Measurements from ENCODE around the gene CSNK1D.
"Not testable (repeated sequence)": the region's sequence is repeated elsewhere in the genome, so short reads cannot be mapped to it uniquely, and the experiment has no call there.

Gene CSNK1D

DNA sequence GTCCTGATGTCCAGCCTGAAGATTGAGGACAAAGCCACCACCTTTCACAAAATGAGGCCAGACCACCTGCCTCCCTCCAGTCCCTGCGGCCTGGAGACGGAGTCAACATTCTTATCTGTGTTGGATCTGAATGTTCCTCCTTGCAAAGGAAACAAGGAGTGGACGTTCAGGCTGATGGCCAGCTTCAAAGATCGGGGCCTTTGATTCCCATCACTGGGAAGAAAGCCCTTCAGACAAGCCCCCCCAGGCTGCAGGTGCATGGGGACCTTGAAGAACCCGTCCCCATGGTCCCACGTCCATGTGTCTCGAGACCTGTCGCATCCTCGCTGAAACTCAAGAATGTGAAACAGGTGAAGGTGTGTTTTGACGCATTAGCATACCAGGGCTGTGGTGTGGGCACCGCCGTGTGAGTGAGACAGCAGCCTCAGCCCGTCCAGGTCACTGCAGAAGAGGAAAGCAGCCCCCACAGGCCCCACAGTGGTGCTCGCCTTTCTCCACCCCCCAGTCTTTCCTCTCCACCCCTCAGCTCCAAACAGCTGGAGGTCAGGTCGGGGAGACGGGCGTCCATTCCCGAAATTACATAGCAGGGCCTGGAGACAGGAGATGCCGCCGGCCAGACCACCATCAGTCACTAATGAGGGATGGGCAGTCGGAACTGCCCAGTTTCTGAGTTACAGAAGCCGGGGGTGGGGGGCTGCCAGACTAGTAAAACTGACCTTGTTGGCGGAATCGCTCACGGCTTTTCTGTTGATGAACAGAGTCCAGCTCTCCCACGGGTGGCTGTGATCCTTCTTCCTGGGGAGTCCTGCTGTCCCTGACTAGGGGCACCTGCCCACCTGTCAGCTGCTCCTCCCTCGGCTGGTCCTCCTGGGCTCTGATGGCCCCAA, 877 bp upstream of the CSNK1D start:
- DNase-seq (ENCODE audit: low read depth in 2 of 2), result no peak

DNA sequence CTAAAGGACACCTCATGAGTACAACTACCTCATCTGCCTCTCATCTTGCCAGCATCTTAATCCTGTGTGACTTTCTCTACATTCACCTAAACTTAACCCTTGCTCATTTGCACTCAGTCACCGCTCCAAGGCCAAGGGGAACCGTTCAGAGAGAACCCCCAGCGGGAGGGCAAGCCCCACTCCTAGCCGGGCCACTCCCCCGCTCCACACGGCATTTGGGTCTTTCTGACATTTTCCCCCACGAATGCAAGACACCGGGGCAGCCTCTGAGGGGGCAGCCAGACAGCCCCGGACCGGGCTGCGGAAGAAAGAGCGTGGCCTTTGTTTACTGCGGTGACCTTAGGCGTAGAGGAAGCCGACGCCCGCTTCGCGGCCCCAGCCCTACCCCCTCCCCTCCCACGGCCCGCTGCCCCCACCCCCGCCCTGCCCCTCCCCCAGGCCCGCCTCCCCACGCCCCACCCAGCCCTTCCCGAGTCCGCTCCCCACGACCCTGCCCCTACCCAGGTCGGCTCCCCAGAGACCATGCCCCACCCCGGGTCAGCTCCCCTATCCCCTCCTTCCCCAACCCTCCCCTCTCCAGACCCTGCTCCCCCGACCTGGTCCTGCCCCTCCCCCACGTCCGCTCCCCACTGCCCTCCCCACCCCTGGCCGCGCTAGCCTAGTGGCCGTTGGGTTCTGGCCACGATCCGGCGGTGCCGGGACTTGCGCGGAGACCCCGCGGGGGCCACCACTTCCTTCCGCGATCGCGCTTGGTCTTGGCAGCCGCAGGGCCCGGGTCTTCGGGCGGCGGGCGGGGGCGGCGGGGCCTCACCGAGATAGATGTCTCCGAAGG, 789 bp downstream of the CSNK1D start:
- DNase-seq (ENCODE audit: low read depth in 2 of 2), result no peak

DNA sequence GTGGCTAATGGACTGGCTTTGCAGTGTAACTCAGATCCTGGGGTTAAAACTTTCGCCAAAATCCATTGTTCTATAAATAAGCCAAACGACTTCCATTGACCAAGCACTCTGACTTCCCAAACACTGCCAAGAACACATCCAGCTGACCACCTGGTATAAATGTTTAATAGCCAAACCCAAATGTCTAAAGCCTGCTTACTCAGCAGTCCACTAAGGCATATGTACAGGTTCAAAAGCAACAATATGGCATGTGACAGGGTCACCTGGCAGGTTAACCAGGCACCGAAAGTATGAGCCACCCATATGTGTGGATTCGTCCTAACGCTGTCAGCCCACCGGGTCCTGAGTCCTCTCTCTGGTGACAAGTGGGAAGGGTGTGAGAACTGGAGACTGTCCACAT, 2.1 kb downstream of the CSNK1D start:
- DNase-seq (ENCODE audit: low read depth in 2 of 2), result no peak

GRCh38 chr17:82270651-82271050, 2.8 kb downstream of the CSNK1D start:
- DNase-seq (ENCODE audit: low read depth in 2 of 2), result no peak

- DNase-seq (ENCODE audit: low read depth in 2 of 2), result no peak
Observed at GRCh38 chr17:82269882-82270500, 3.5 kb downstream of the CSNK1D start.

GRCh38 chr17:82269138-82269881, 4.2 kb downstream of the CSNK1D start:
- no peak for DNase-seq (ENCODE audit: low read depth in 2 of 2)

DNA sequence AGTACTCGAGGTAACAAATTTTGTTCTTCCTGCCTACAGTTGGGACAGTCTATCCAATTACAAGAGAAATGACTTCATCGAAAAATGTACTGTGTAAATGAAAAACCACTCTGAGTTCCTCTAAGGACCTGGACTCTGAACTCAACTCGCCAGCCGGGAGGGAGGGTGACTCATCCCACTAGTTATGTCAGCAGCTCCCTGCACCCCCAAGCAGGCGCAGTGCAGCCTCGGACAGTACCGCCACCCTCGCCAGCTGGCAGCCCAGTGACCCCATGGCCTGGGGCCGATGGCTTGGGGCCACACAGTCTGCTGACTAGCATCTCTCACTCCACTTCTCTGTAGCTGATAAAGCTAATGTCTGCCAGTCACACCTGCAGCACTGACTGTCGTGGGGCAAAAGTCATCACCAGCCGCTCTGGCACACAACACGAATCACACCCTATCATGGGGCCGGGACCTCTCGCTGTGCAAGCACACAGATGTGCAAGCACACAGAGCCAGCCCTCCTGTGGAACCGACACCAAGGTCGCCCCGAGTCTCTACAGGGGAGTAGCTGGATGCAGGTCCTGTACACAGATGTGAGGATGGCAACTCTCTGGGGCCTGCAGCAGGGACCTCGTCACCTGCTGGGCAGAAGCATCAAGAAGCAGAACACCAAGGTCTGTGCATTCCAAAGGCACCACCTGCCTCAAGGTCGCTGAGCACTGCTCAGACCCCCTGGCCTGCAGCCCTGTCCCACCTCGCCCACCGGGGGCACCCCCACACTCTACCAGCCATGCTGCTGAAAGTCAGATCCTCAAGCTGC, 5.7 kb downstream of the CSNK1D start:
- peak; percentile 47 to 53 for DNase-seq (ENCODE audit: low read depth in 2 of 2)

- no peak for DNase-seq (ENCODE audit: low read depth in 2 of 2)
Observed at GRCh38 chr17:82266142-82266541, 7.4 kb downstream of the CSNK1D start.

DNA sequence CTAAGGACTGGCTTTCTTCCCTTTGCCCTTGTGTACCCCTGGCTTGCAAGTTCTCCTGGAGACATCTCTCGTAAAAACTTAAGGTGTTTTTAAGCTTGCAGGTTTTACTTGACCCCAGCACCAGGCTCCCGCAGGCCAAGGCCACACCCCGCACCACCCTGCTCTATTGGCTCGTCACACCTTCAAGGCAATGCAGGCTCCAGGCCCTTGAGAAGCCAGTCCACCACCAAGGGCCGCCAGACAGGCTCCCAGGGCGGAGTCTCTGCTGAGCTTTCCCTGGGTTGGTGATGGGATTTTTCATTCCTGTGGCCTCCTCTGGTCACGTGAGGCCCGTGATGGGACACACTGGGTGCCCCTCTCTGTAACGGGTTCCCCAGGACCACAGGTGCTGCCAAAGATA, 9.9 kb downstream of the CSNK1D start:
- no peak for DNase-seq (ENCODE audit: low read depth in 2 of 2)

GRCh38 chr17:82262344-82262743, 11.2 kb downstream of the CSNK1D start:
- DNase-seq (ENCODE audit: low read depth in 2 of 2), result no peak

- DNase-seq (ENCODE audit: low read depth in 2 of 2), result not testable (repeated sequence)
Observed at GRCh38 chr17:82259972-82260961, 13.2 kb downstream of the CSNK1D start.

- DNase-seq (ENCODE audit: low read depth in 2 of 2), result no peak
Observed at GRCh38 chr17:82258555-82258954, 14.9 kb downstream of the CSNK1D start.

- DNase-seq (ENCODE audit: low read depth in 2 of 2), result no peak
Observed at GRCh38 chr17:82257473-82257872, 16.0 kb downstream of the CSNK1D start.

DNA sequence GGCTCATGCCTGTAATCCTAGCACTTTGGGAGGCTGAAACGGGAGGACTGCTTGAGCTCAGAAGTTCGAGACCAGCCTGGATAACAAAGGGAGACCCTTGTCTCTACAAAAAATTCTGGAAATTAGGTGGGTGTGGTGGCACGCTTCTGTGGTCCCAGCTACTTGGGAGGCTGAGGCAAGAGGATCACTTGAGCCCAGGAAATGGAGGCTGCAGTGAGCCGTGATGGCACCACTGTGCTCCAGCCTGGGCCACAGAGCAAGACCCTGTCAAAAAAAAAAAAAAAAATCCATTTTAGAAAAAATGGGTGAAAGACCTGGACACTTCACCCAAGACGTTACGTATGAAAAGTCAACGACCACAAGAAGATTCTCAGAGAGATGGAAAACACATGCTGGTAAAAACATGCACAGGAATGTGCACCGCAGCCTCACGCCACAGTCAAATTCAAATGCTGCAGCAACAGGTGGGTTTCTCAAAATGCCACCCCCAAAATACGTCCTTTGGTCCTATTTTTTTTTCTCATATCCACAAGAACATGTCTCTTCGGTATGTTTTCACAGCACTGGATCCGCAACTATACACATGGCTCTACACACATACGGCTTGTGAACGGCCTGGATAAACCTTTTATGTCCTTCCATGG, 17.1 kb downstream of the CSNK1D start:
- no peak for DNase-seq (ENCODE audit: low read depth in 2 of 2)

GRCh38 chr17:82255402-82255972, 18.0 kb downstream of the CSNK1D start:
- DNase-seq (ENCODE audit: low read depth in 2 of 2), result no peak

DNA sequence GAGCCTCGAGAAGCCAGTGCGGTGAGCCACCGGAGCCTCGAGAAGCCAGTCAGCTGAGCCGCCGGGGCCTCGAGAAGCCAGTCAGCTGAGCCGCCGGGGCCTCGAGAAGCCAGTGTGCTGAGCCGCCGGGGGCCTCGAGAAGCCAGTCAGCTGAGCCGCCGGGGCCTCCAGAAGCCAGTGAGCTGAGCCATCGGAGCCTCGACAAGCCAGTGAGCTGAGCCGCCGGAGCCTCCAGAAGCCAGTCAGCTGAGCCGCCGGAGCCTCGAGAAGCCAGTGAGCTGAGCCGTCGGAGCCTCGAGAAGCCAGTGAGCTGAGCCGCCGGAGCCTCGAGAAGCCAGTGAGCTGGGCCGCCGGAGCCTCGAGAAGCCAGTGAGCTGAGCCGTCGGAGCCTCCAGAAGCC, 18.8 kb downstream of the CSNK1D start:
- not testable (repeated sequence) for DNase-seq (ENCODE audit: low read depth in 2 of 2)

- DNase-seq (ENCODE audit: low read depth in 2 of 2), result not testable (repeated sequence)
Observed at GRCh38 chr17:82254096-82254495, 19.4 kb downstream of the CSNK1D start.

GRCh38 chr17:82253179-82253544, 20.3 kb downstream of the CSNK1D start:
- DNase-seq (ENCODE audit: low read depth in 2 of 2), result no peak

All from fibroblast of skin of left biceps (primary cell).